Measurements from ENCODE around the gene TBC1D17.

DNA sequence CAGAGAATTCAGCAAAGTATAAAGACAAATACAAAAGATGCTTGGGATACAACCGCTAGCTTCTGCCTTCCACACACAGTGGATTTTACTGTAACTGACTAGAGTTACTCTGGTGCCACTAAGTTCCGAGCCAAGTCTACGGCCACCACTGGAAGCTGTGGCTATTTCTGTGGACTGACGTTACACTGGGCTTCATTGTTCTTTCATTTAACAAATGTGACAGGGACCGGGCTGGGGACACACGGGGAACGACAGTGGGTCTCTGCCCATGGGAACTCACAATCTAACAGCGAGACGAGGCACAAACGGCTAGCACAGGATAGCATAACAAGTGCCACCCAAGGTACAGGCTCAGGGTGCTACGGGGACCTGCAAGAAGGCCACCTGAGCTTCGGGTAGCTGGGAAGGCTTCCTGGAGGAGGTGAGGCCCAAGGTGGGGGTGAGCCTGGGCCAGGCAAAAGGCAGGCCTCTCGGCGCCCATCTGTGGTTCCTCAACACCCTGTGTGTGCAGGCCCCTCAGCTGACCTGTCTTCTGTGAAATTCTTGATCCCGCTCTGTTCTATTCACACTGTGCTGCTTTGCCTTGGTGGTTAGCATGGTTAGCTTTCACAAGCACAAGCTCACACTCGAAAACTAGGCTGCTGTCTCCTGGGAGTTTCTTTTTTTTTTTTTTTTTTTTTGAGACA lies 29.5 kb downstream of the TBC1D17 start:
- no peak for TF ChIP-seq POLR2A (IDR thresholded peaks at IDR 0.05)
- TF ChIP-seq CTCF (IDR thresholded peaks at IDR 0.05), result no peak
- no peak for TF ChIP-seq EP300 (IDR thresholded peaks at IDR 0.05)
